GM12878 (cell line): ENCODE data around the gene MAGI2. TPM values are rescaled to one million over a fixed set of nuclear protein-coding genes. Genes with fewer than 3 reads are reported as not detected.
A peak's percentile ranks its signal among the peaks of the same experiment; 100 is the strongest.

Experiments used
- ATAC-seq: fragments of 200-7000 bp; cut with Tn5 transposase; 3 replicates; pipeline ENCODE4 v1.9.1; 2020; ENCODE audit warnings: mild to moderate bottlenecking, moderate library complexity
- BruUV-seq: library from RNA; stranded (reverse); fragments of 400-500 nt; replicated peaks from 2 replicates; lab custom pipeline; 2021; lab: Mats Ljungman, UMichigan
- CTCF ChIA-PET: fragments of 300-600 bp; sonication (Branson Sonifier 250); formaldehyde crosslinking; extraction: SDS; loops from one replicate; lab custom pipeline; 2021; ENCODE audit warnings: inconsistent platforms; lab: Yijun Ruan, JAX
- POLR2A ChIA-PET: fragments of 350-600 bp; formaldehyde crosslinking; extraction: SDS; loops from one replicate; lab custom pipeline; 2021; ENCODE audit warnings: inconsistent platforms; lab: Charles Lee
- RAD21 ChIA-PET: fragments of 300-600 bp; sonication (Branson Sonifier 250); formaldehyde crosslinking; loops from one replicate; lab custom pipeline; 2023; ENCODE audit warnings: antibody characterized with exemption; ENCODE audit not compliant: unreplicated experiment; lab: Charles Lee
- SMC1A ChIA-PET: fragments of 300-600 bp; sonication (Branson Sonifier 250); formaldehyde crosslinking; loops from one replicate; lab custom pipeline; 2023; ENCODE audit not compliant: unreplicated experiment, uncharacterized antibody; lab: Charles Lee
- DNase-seq: peaks from one replicate; pipeline ENCODE4 v3.0.0-alpha.2; 2011; ENCODE audit warnings: low read depth, low spot score
- FAIRE-seq: peaks from 3 replicates; lab custom pipeline; 2011; peaks lifted over from hg19 to GRCh38; lab: Jason Lieb, UNC
- H2AFZ ChIP-seq: 2 replicates; pipeline ENCODE4 v1.6.0; 2011; ENCODE audit warnings: low read depth, low read length, control low read depth; ENCODE audit not compliant: control insufficient read depth
- H3K27ac ChIP-seq: 2 replicates; pipeline ENCODE4 v1.5.1; 2011; ENCODE audit warnings: control low read depth; ENCODE audit not compliant: control insufficient read depth, insufficient read depth
- H3K27me3 ChIP-seq, 2 experiments: replicated peaks in 1 of 2; 2 replicates each; pipeline versions ENCODE4 v1.6.0 to v1.6.1; 2011; ENCODE audit warnings: low read length in 1 of 2; ENCODE audit not compliant: control insufficient read depth in 2 of 2, insufficient read depth in 2 of 2
- H3K36me3 ChIP-seq, 2 experiments: 2 replicates each; pipeline ENCODE4 v1.5.1; 2011; ENCODE audit warnings: low read length in 1 of 2; ENCODE audit not compliant: control insufficient read depth in 2 of 2, insufficient read depth in 2 of 2
- H3K4me1 ChIP-seq: 2 replicates; pipeline ENCODE4 v1.6.1; 2011; ENCODE audit warnings: mild to moderate bottlenecking, low read length, moderate library complexity, mixed read lengths; ENCODE audit not compliant: control insufficient read depth, insufficient read depth
- H3K4me2 ChIP-seq: 2 replicates; pipeline ENCODE4 v1.6.0; 2011; ENCODE audit warnings: control low read depth; ENCODE audit not compliant: control insufficient read depth, insufficient read depth
- H3K4me3 ChIP-seq: fragments of 200-600 bp; sonication (generic); 2 replicates; pipeline ENCODE4 v1.5.1; 2016
- H3K79me2 ChIP-seq: 2 replicates; pipeline ENCODE4 v1.6.0; 2011; ENCODE audit warnings: low read length; ENCODE audit not compliant: control insufficient read depth, insufficient read depth
- H3K9ac ChIP-seq: 2 replicates; pipeline ENCODE4 v1.8.0; 2011; ENCODE audit warnings: low read length, control low read depth, mixed read lengths; ENCODE audit not compliant: control insufficient read depth, insufficient read depth
- H3K9me3 ChIP-seq: replicated peaks from 3 replicates; pipeline ENCODE4 v1.5.1; 2011; ENCODE audit warnings: mild to moderate bottlenecking, low read length; ENCODE audit not compliant: control insufficient read depth, insufficient read depth
- H4K20me1 ChIP-seq: 2 replicates; pipeline ENCODE4 v1.6.0; 2011; ENCODE audit not compliant: control insufficient read depth, insufficient read depth
- BCL3 ChIP-seq: IDR thresholded peaks from 2 replicates; pipeline ENCODE4 v1.6.1; 2011; ENCODE audit warnings: borderline replicate concordance, low read depth, mild to moderate bottlenecking, moderate library complexity, low read length; ENCODE audit not compliant: insufficient read depth, poor library complexity, severe bottlenecking
- BRCA1 ChIP-seq: IDR thresholded peaks from 2 replicates; pipeline ENCODE4 v1.6.1; 2011; ENCODE audit warnings: low read depth, low read length, improper control_type of control experiment
- HCFC1 ChIP-seq: fragments of 150-350 bp; IDR thresholded peaks from 2 replicates; pipeline ENCODE4 v1.6.1; 2014; ENCODE audit warnings: low read length
- MXI1 ChIP-seq: fragments of 150-350 bp; IDR thresholded peaks from 2 replicates; pipeline ENCODE4 v1.6.1; 2011; ENCODE audit warnings: low read depth, mild to moderate bottlenecking, inconsistent platforms, low read length, improper control_type of control experiment
- NFYB ChIP-seq: IDR thresholded peaks from 2 replicates; pipeline ENCODE4 v1.6.1; 2011; ENCODE audit warnings: low read depth, mild to moderate bottlenecking, low read length, improper control_type of control experiment, moderate library complexity; ENCODE audit not compliant: insufficient read depth
- RAD51 ChIP-seq: fragments of 450-650 bp; IDR thresholded peaks from 2 replicates; pipeline ENCODE4 v1.6.1; 2016; ENCODE audit warnings: moderate library complexity, mild to moderate bottlenecking, inconsistent platforms
- SREBF1 ChIP-seq: IDR thresholded peaks from 2 replicates; pipeline ENCODE4 v1.6.1; 2012; ENCODE audit warnings: mild to moderate bottlenecking, low read length
- TCF3 ChIP-seq: IDR thresholded peaks from 2 replicates; pipeline ENCODE4 v1.6.1; 2012; ENCODE audit warnings: low read depth, mild to moderate bottlenecking, low read length, borderline replicate concordance; ENCODE audit not compliant: insufficient read depth
- WGBS: methylation state at CpG from one replicate; pipeline ENCODE4 v1.1.6; 2016; ENCODE audit warnings: low lambda C conversion rate; ENCODE audit not compliant: insufficient replicate concordance, insufficient coverage; ENCODE audit errors: missing lambda C conversion rate; 5-methylcytosine and 5-hydroxymethylcytosine counted together
- in situ Hi-C: fragments of 300-500 bp; cut with MboI; formaldehyde crosslinking; loops from 9 replicates; pipeline ENCODE4 v1.14.3; 2018; ENCODE audit warnings: mixed read lengths
- intact Hi-C: fragments of 100-400 bp; cut with micrococcal nuclease; formaldehyde crosslinking; loops from one replicate; pipeline ENCODE4 v1.14.2; 2022; ENCODE audit not compliant: unreplicated experiment
- polyA plus RNA-seq, 11 experiments: library from polyadenylated mRNA; depleted of rRNA in 4 of 11; unstranded in 6 of 11; stranded (reverse) in 5 of 11; fragments of >200 nt; fragmentation: Nextera tagmentation in 4 of 11; fragmentation: Illumina TruSeq in 1 of 11; extraction: Ambion mirVana in 4 of 11; extraction: Trizol in 1 of 11; gene quantifications; 1 replicate in 1 of 11; 2 replicates in 10 of 11; pipeline versions ENCODE4 v1.2.1 to v1.2.3, GENCODE V29; 2011 to 2016; ENCODE audit warnings: inconsistent platforms in 2 of 11, missing spikeins in 2 of 11, low read depth in 1 of 11
- total RNA-seq, 4 experiments: library from RNA; depleted of rRNA in 3 of 4; stranded (reverse); fragments of >200 nt in 3 of 4; fragmentation: Illumina TruSeq in 1 of 4; extraction: Trizol in 1 of 4; gene quantifications; 2 replicates each; pipeline versions ENCODE4 v1.2.1 to v1.2.3, GENCODE V29; 2013 to 2021
- TF ChIP-seq, protein P1 (sequence below): IDR thresholded peaks from 2 replicates; pipeline ENCODE4 v1.6.1; 2011; ENCODE audit warnings: borderline replicate concordance, low read depth, mild to moderate bottlenecking, moderate library complexity, mixed read lengths, low read length; ENCODE audit not compliant: insufficient read depth; ENCODE audit errors: extremely low read length

MAGI2 gene
- total and polyA plus RNA-seq, 10 of the 15 experiments (the other 5 are each of a cell fraction or from before 2014, with no cell fraction given), result 0.01 to 0.31 (median 0.05) TPM; not detected in 2

GRCh38 chr7:78523930-78524329 lies 929.5 kb downstream of the MAGI2 start:
- H3K4me1 ChIP-seq, result no peaks in the 10 kb centered on the region
- H3K27me3 ChIP-seq, result no peaks in the 10 kb centered on the region
- DNase-seq (no peak), ATAC-seq (no peak)
- H3K9ac ChIP-seq, result no peak overlapping the region
- H3K4me2 ChIP-seq, result no peak overlapping the region
- H3K36me3 ChIP-seq, result no peaks in the 10 kb centered on the region
- TF ChIP-seq NFYB, result peak; percentile 66; the same call in 1 of the 2 replicates
- no peak for TF ChIP-seq BRCA1
- TF ChIP-seq, all 136 proteins: peak for 1
- H3K27ac ChIP-seq, result no peak overlapping the region
- H4K20me1 ChIP-seq, result no peaks in the 10 kb centered on the region
- ChIA-PET POLR2A (no interaction called here), CTCF (no interaction called here), SMC1A (no interaction called here), RAD21 (no interaction called here)
- FAIRE-seq, result no peak
- no peaks in the 10 kb centered on the region for H3K79me2 ChIP-seq
- no peak overlapping the region for H2AFZ ChIP-seq
- intact Hi-C loops (no loop called here), in situ Hi-C loops (no loop called here)
- H3K4me3 ChIP-seq, result no peak overlapping the region
- no peaks in the 10 kb centered on the region for H3K9me3 ChIP-seq
- 37% methylated on average over 5 of the region's 5 CpGs for WGBS
- no TSS peak for BruUV-seq

DNA sequence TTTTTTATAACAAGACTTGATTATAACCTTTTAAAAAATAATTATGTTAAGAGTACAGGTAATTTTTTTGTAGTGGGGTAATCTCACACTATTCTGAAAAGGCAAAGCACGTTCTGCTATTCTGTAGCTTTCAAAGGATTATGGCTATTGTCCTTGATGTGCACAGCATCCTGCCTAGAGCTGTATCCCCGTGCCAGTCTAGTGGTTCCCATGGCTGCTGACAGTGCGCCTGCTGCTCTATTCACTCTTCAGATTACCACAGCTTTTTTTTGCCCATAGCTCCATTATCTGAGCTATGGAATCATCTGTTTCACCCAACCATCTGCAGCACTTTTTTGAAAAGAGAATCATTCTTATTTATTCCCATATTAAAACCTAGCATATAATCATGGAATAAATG lies 931.5 kb downstream of the MAGI2 start:
- H3K4me3 ChIP-seq, result no peak overlapping the region
- ChIA-PET SMC1A (no interaction called here), POLR2A (no interaction called here), CTCF (no interaction called here), RAD21 (no interaction called here)
- in situ Hi-C loops (no loop called here), intact Hi-C loops (no loop called here)
- no TSS peak for BruUV-seq
- no peaks in the 10 kb centered on the region for H3K4me1 ChIP-seq
- no peaks in the 10 kb centered on the region for H3K36me3 ChIP-seq
- no peaks in the 10 kb centered on the region for H3K9me3 ChIP-seq
- H2AFZ ChIP-seq, result no peak overlapping the region
- no peak overlapping the region for H3K4me2 ChIP-seq
- DNase-seq (no peak), ATAC-seq (no peak), FAIRE-seq (no peak)
- no peak overlapping the region for H3K27ac ChIP-seq
- no peak overlapping the region for H3K9ac ChIP-seq
- WGBS, result 30% methylated on average over 3 of the region's 3 CpGs
- H3K27me3 ChIP-seq, result no peaks in the 10 kb centered on the region
- H3K79me2 ChIP-seq, result no peaks in the 10 kb centered on the region
- no peak for TF ChIP-seq MXI1
- no peak for TF ChIP-seq RAD51
- TF ChIP-seq HCFC1, result no peak
- TF ChIP-seq SREBF1, result no peak
- no peak for TF ChIP-seq BCL3
- no peak for TF ChIP-seq TCF3
- TF ChIP-seq, protein P1, sequence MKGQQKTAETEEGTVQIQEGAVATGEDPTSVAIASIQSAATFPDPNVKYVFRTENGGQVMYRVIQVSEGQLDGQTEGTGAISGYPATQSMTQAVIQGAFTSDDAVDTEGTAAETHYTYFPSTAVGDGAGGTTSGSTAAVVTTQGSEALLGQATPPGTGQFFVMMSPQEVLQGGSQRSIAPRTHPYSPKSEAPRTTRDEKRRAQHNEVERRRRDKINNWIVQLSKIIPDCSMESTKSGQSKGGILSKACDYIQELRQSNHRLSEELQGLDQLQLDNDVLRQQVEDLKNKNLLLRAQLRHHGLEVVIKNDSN, result no peak
- no peaks in the 10 kb centered on the region for H4K20me1 ChIP-seq
